Retinal pigment epithelial cell (primary cell): Measurements from ENCODE around the gene CTBP2.
A peak's percentile ranks its signal among the peaks of the same experiment; 100 is the strongest.

Experiments
- DNase-seq: peaks from one replicate; pipeline ENCODE4 v3.0.0-alpha.2; 2010; ENCODE audit warnings: low read depth
- H3K4me3 ChIP-seq: 2 replicates; pipeline ENCODE4 v1.5.1; 2011; ENCODE audit warnings: mild to moderate bottlenecking, low read length, control low read depth, moderate library complexity
- CTCF ChIP-seq: conservative IDR thresholded peaks from 2 replicates; pipeline ENCODE4 v1.5.1; 2011; ENCODE audit warnings: low read depth, low read length, control low read depth, inconsistent platforms

The CTBP2 gene

GRCh38 chr10:125159932-125160855, at the start of gene CTBP2:
Gene CTBP2 (minus strand): TSS chr10:125160563.
- TF ChIP-seq CTCF, result no peak
- H3K4me3 ChIP-seq, result peak within 1 kb of the TSS; percentile 66
- no peak for DNase-seq

- no peak for DNase-seq
- no peak for TF ChIP-seq CTCF
- no peak overlapping the region for H3K4me3 ChIP-seq
Observed at GRCh38 chr10:125209591-125210355, 49.4 kb upstream of the CTBP2 start.

GRCh38 chr10:125208854-125209565, 48.6 kb upstream of the CTBP2 start:
- no peak for TF ChIP-seq CTCF
- H3K4me3 ChIP-seq, result no peak overlapping the region
- DNase-seq, result no peak

GRCh38 chr10:125206623-125207022, 46.3 kb upstream of the CTBP2 start:
- H3K4me3 ChIP-seq, result no peak overlapping the region
- DNase-seq, result no peak
- no peak for TF ChIP-seq CTCF

- TF ChIP-seq CTCF, result no peak
- no peak for DNase-seq
- no peak overlapping the region for H3K4me3 ChIP-seq
Observed at GRCh38 chr10:125205431-125205830, 45.1 kb upstream of the CTBP2 start.

GRCh38 chr10:125204400-125204799, 44.0 kb upstream of the CTBP2 start:
- no peak for TF ChIP-seq CTCF

More at GRCh38 chr10:125204400-125204799, 44.0 kb upstream of the CTBP2 start:
- DNase-seq, result no peak
- no peak overlapping the region for H3K4me3 ChIP-seq
